Activated CD4-positive, alpha-beta T cell treated with anti-CD3 and anti-CD28 coated beads for 4 hours (primary cell): Measurements from ENCODE around the gene TAF4.
"Not testable (repeated sequence)": the region's sequence is repeated elsewhere in the genome, so short reads cannot be mapped to it uniquely, and the experiment has no call there.

Experiments
- DNase-seq, 2 donors: peaks; one replicate each; pipeline ENCODE4 v3.0.0-alpha.2; 2020

Gene TAF4

DNA sequence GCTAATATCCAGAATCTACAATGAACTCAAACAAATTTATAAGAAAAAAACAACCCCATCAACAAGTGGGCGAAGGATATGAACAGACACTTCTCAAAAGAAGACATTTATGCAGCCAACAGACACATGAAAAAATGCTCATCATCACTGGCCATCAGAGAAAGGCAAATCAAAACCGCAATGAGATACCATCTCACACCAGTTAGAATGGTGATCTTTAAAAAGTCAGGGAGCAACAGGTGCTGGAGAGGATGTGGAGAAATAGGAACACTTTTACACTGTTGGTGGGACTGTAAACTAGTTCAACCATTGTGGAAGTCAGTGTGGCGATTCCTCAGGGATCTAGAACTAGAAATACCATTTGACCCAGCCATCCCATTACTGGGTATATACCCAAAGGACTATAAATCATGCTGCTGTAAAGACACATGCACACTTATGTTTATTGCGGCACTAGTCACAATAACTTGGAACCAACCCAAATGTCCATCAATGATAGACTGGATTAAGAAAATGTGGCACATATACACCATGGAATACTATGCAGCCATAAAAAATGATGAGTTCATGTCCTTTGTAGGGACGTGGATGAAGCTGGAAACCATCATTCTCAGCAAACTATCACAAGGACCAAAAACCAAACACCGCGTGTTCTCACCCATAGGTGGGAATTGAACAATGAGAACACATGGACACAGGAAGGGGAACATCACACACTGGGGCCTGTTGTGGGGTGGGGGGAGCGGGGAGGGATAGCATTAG is 6.2 kb upstream of the TAF4 start:
- not testable (repeated sequence) for DNase-seq

DNA sequence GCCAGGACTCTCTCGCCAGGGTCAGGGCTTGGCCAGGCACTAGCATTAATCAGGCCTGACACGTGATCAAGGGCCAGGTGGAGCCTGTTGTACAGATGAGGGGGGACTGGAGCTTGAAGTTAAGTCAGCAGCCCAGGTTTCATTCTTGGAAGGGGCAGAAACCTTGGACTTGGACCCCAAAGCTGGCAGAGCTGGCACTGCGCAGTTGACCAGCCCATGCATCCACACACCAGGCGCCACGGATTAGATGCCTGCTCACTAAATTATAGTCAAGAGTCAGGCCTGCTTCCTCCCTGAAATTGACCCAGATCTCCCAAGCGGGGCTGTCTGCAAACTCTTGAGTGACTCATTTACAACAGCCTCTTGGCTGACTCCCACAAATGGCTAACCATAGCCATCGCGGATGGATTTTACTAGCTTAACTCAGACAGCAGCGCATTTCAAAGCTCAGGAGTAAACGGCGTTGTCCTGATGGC is 4.1 kb upstream of the TAF4 start:
- DNase-seq: no peak

DNA sequence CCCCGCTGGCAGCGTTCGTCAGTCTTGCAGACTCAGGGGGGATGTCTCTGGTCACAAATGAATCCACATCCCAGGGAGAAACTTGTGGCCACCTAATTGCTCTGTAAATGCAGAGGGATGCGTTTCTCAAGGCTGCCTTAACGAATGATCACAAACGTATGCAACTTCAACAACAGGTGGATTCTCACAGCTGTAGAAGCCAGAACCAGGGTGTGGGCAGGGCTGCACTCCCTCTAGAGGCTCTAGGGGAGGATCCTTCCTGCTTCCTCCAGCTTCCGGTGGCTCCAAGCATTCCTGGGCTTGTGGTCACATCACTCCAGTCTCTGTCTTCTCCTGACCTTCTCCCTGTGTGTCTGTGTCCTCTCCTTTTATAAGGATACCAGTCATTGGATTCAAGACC is 3.3 kb upstream of the TAF4 start:
- DNase-seq: no peak

DNA sequence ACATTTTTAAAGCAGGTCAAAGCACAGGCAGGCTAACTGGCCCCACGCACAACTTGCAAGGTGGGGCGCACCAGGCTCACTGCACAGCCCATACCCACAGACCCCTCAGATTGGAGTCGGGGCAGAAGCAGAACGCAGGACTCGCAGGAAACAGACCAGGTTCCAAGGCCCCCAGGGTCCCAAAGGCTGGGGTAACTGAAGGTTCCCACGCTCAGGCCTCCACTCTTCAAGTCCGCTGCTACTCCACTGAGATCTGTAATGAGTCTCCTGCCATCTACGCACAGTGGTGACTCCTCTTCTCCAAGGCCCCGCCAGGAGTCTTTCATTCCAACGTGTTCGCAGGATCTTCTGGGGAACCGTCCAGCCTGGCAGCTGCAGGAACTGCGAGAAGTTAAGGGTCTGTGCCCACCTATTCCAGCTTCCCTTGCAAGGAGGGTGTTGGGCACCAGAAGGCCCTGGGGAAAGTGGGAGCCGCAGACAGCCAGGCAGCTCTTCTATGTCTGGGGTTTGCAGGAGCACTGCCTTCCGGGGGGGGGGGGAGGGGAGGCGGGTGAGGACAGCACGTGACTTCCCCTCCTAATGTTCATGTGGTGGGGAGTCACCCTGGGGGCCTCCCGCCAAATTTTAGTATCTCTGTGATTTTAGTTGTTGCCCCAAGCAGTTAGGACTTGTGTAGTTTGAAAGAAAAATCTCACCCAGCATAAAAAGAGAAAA is 2.0 kb upstream of the TAF4 start:
- no peak for DNase-seq

DNA sequence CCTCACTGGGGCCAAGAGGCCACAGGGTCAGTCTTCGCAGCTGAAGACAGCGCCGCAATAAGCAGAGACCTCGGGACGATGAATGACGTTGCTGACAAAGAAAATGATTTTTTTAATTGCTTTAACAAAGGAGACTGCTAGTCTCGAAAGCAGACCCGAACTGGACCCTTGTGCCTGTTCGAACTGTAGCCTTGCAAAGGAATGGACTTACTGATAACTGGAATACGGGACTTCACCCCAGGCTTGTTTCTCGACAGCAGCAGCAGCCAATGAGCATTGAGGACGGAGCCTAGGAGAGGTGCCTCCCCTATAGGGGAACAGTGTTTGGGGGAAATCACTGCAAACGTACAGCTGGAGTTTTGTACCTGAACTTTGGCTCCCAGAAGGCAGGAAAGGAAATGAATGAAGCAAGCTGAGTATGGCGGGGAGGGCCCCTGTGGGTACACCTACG is 1.3 kb upstream of the TAF4 start:
- DNase-seq: no peak

DNA sequence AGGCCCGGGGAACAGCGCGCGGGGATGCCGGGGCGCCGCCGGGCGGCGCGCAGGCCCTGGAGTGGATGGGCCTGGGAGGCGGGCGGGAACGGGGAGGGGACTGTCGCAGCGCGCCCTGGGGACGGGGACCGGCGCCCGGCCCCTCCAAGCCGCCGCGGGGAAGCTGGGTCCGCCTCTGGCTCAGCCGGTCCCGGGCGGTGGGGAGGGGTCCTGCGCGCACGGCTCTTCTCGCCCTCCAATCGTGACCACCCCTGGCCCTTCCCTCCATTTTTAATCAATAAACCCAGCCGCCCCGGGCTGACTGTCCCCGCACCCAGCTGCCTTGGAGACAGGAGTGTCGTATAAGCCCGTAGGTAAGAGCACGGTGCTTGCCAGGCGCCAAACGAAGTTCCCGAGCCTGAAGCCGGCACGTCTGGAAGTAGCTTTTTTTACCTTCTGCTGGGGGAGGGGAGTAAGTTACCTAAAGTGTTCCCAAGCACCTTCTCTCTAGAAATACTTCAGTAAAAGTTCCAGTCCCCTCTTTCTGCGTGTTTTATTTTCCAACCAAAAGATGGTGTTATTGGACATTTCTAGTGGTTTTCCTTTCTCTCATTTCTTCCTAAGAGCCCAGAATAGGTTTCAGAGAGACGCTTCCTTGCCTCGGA is 780 bp upstream of the TAF4 start:
- DNase-seq: peak; percentile 39 to 47

DNA sequence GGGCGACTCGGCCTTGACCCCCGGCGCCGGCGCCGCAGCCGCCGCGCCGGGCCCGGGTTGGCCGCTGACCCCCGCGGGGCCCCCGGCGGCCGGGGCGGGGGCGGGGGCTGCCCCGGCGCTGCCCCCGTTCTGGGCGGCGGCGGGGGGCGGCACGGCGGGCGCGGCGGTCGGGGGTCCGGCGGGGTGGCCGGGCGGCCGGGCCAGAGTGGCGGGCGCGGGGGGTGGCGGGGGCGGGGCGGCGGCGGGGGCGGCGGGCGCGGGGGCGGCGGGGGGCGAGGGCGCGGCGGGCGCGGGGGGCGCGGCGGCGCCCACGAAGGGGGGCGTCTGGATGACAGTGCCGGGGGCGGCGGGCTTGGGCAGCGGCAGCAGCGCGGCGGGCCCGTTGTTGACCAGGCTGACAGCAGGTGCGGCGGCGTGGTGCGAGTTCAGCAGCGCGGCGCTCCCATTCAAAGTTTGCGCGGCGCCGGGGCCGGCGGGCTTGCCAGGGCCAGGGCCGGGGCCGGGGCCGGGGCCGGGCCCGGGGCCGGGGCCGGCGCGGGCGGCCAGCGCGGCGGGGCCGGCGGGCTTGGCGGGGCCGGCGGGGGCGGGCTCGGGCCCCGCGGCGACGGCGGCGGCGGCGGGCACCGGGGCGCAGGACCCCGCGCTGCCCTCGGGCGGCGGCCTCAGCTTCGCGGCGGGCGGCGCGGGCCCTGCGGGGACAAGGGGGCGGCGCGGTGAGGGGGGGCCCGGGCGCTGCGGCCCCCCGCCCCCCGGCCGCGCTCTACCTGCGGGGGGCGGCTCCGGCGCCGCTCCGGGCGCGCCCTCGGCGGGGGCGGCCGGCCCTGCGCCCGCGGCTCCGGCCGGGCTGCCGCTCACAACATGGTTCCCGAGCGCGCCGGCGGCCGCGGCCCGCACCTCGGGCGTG is 659 bp downstream of the TAF4 start:
- no peak for DNase-seq

DNA sequence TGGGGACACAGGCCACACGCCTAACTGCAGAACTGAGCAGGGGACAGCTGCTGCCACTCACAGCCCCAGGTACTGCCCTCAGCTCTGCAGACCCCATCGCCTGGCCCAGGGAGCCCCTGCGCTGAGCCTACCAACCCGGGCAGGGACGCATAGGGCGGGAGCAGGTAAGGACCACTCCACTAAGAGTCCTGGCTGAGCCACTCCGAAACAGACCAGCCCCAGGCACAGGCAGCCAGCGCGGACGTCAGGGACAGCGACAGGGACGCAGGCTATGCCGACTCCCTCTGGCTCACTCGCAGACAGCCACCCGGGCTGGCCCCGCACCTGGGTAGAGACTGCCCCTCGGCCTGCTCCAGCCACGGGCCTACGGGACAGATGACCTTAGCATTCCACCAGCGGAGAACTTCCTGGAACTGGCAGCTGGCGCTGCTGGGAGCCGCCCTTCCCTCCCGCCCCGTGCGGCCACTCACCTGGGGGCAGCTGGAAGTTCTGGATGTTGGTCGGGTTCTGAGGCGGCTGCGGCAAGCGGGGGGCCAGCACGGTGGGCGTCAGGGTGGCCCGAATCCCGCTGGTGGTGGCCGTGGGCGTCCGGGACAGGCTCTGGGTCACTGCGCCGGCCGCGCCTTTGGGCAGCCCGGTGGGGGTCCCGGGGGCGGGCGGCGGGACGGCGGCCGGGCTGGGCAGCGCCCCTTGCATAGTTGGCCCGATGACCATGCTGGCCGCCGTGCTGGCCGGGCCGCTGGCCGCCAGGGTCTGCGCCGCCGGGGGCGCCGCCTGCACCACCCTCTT is 1.5 kb downstream of the TAF4 start:
- no peak for DNase-seq

DNA sequence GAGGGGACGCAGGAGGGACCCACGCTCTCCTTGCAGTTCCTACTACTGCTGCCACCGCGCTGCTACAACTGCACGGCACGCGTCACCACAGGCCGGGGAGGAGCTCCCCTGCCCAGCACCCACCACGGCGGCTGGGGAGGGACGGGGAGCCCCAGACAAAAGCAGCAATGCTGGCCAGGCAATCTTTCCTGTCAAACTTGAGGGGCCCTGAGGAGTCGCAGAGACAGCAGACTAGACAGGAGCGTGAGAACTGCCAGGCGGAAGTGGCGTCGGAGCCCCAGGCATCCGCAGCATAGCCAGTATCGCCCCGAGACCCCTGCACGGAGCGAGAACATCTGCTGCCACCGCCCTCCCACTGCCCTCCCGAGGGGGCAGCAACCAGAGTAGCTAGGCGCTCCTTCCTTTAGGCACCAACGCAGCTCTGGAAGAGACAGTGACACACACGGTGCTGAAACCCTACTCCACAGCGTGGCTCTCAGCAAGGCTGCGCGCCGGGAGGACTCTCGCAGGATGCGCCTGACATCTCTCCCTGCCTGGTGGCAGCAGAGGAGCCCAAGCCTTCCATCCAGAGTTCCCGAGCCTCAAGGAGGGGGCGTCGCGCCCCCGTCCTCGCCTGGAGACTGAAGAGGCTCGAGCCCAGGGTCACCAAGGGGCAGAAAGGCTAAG is 2.2 kb downstream of the TAF4 start:
- DNase-seq: no peak

DNA sequence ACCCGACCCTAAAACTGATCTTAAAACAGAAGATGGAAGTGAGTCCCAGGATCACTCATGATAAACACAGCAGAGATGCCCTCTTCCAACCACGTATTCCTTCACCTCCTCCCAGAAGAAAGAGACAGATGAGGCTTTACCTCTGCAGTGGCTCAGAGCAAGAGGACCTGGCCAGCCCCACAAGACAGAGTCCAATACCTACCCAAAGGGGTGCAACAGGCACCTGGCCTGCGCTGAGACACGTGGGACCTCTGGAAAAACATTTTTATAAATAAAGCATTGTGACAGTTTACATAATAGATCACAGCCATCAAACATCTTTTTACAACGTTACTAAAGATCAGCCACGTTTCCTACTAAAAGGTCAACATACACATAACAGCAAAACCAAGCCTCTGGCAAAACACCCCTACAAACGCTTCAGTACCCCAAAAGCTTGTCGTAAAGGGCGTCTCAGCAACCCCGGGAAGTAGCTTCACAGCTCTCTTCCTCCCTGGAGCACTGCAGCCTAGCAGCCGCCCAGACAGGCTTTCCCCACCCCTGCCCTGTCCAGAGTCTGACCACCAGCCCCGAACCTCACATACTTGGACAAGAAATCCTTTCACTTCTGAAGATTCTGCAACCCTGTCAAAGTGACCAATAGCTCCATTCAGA is 2.9 kb downstream of the TAF4 start:
- no peak for DNase-seq

DNA sequence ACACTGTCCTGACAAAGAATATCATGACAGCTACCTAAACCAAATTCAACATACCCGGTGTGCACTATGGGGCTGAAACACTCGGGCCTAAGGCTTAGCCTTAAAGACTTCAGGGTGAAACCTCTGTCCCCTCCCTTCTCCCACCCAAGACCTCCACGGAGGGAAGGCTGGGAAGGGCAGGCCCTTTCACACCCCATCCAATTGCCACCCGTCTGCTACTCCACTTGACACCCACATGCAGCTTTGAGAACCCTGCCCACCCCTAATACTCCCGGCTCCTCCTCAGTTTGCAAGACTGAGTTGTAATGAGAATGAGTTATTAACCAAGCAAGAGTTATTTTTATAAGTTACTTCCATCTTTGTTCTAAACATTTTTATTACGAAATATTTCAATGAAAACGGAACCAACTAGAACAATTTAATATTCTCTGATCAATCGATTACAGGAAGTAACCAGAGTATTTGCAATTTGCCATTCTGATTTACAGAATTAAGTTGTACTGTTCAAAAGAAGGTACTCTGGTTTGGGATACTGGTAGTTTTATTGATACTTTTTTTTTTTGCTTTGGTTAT is 3.7 kb downstream of the TAF4 start:
- no peak for DNase-seq

DNA sequence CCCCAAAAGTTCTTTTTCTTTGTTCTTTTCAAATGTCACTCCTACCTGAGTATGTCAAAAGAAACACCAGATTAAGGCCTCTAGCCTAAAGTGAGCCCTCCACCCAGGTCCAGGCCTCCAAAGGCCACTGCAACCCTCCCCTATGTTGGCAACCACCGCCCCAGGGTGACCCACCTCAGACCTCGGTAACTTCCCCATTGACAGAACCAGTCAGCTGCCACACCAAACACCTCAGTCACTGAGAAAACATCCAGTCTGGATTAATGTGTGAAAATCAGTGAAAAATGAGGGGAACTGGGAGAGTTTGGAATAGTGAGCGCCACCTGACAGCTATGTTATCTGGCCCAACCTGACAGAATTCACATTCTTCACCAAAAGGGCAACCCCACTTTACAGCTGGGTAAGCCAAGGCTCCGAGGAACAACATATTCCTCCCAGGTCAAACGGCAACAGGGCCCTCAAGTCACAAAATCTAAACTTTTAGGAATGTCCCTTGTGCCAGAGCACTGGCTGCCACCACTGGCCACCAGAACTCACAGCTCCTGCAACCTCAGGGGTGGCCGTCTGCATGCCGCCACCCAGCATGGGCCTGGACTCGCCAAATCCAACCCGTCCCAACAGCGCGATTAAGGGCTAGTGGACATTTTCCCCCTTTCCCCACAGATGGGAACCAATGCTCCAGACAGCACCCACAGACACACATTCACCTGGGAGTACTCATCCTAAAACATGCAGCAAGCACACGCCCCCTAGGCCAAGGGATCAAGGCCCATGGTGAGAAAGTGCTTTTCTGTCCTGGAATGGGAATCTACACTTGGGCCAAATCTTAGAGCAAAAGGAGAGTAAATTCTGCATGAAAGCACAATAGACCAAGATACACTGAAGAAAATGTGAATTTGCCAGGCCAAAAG is 4.8 kb downstream of the TAF4 start:
- no peak for DNase-seq

DNA sequence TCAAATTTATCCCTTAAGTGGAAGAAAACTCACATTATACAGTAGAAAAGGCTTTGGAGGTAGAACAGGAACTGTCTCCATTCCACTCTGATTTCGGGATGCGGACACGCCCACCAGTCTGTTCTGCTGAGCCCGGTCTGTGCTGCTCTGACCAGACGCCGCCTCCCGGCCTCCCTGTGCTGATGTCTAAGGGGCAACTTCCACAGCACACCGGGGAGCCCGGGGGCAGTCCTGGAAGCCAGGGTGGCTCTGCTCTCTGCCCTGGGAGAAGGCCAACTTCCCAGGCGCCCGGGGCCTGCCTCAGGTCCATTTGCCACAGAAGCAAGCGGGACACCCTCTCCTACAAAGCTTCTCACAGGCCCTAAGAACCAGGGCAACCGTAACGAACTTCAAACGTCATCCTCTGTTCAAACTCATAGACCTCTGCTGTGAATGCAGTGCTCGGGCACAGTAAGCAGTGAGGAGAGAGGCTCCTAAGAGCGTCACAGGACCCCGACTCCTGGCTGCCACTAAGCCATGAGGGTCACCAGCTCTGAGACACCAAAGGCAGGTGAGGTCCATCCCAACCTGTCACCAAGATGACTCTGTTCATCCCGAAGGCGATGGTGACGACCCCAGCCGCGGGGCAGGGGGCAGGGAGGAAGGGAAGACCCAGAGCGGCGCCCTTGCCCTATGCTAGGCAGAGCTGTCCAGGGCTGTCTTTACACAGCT is 5.6 kb downstream of the TAF4 start:
- no peak for DNase-seq

DNA sequence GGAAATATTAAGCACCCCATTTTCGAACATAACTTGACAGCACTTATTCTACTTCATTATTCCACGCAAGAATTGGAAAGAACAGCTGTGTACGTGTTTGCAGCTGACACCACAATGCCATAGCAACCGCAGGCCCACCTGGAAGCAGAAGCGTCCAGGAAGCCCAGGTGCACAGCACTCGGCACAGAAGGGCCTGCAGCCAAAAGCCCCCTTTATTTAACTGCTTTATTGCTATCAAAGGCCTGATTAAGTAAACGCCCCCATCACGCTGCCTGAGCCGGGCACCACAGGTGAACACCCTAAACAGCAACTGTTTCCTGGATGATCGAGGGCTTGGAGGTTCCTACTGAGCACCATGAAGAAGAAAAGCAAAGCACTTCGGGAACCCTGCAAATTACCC is 6.3 kb downstream of the TAF4 start:
- no peak for DNase-seq

DNA sequence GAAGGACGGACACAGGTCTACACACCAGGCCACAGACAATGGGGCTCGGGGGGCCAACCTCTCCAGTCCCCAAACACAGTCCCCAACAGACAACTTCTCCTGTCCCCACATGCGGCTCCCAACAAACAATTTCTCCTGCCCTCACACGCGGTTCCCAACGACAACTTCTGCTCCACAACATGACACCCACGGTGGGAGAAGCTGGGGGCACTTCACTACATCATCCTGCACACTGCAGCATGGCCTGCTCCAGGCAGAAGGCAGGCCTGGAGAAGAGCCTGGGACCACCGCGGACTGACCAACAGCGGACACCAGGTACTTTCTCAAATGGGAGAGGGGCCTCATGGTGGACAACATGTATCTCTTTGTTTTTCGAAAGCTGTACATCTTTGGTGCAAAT is 6.7 kb downstream of the TAF4 start:
- DNase-seq: no peak

DNA sequence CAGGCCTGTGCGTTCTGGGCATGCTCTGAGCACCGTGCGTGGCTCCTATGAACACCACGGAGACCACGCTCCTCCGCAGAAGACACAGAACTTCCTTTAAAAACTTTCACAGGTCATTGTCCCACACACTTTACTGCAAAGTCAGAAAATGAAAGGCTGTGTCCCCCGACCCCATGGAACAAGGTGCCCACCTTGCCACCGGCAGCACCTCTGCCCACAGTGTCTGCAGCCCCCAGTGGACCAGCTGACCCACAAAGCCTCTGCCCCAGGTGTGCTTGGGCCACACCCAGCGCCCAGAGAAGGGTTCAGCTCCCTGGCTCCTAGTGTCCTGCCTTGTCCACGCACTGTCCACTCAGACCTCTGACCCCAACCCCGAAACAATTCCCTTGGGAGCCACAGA is 8.7 kb downstream of the TAF4 start:
- DNase-seq: no peak

DNA sequence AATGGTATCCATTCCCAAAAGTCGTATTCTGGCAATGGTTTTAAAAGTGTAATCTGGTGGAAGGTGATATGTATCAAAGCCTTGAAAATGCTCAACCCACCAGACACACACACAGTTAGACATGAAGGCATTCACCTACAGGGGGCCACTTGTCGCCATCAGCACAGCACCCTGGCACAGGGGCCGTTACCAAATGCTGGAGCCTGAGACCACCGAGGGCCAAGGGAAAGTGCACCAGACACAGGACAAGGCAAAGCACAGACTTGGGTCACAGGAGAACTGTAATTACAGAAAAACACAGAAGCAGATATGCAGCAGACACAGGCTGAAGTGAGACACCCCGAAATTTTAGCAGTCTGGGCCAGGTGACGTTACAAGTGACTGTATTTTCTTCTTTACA is 9.3 kb downstream of the TAF4 start:
- no peak for DNase-seq

DNA sequence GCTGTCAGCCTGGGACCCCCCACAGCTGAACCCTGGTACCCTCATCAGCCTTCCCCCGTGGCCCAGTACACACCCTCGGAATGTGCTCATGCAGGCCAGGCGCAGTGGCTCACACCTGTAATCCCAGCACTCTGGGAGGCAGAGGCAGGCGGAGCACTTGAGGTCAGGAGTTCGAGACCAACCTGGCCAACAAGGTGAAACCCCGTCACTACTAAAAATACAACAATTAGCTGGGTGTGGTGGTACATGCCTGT is 9.9 kb downstream of the TAF4 start:
- DNase-seq: not testable (repeated sequence)
